ENCODE data around the gene DPYSL5. TPM values are rescaled to one million over a fixed set of nuclear protein-coding genes. Genes with fewer than 3 reads are reported as not detected.

DPYSL5 gene
- total and polyA plus RNA-seq, 10 of the 15 experiments (the other 5 are each of a cell fraction or from before 2014, with no cell fraction given): not detected

- no peak overlapping the region for H3K9ac ChIP-seq (ENCODE audit: control insufficient read depth, insufficient read depth, low read length)
- H2AFZ ChIP-seq (ENCODE audit: control insufficient read depth, low read depth, low read length): no peak overlapping the region
- intact Hi-C loops (cut with micrococcal nuclease; ENCODE audit: unreplicated experiment) (loop anchor here (10.0 kb wide), 1 partner anchor 165 kb away; no protein-coding TSS in a partner anchor), in situ Hi-C loops (cut with MboI) (no loop called here)
- H3K36me3 ChIP-seq (ENCODE audit: control insufficient read depth in 2 of 2, insufficient read depth in 2 of 2, low read length in 1 of 2): no peaks in the 10 kb centered on the region
- 54% methylated on average over 24 of the region's 25 CpGs for WGBS (ENCODE audit: insufficient coverage, insufficient replicate concordance, low lambda C conversion rate, missing lambda C conversion rate)
- no peaks in the 10 kb centered on the region for H3K79me2 ChIP-seq (ENCODE audit: control insufficient read depth, insufficient read depth, low read length)
- POLR2A ChIA-PET: no interaction called here
- RAD21 ChIA-PET (ENCODE audit: unreplicated experiment): no interaction called here
- H4K20me1 ChIP-seq (ENCODE audit: control insufficient read depth, insufficient read depth): no peaks in the 10 kb centered on the region
- H3K9me3 ChIP-seq (replicated peaks; ENCODE audit: control insufficient read depth, insufficient read depth, low read length): no peaks in the 10 kb centered on the region
- no peak overlapping the region for H3K4me2 ChIP-seq (ENCODE audit: control insufficient read depth, insufficient read depth)
- SMC1A ChIA-PET (ENCODE audit: uncharacterized antibody, unreplicated experiment): interaction anchor here (1.1 to 1.4 kb wide), 2 partner anchors 73 to 87 kb away, joined by 4 to 6 read pairs; no protein-coding TSS in a partner anchor
- ATAC-seq (no peak), FAIRE-seq (no peak), DNase-seq (ENCODE audit: low read depth, low spot score) (no peak)
- no TSS peak for BruUV-seq (replicated peaks)
- H3K4me1 ChIP-seq (ENCODE audit: control insufficient read depth, insufficient read depth, low read length): no peaks in the 10 kb centered on the region
- H3K27me3 ChIP-seq (replicated peaks in 1 of 2; ENCODE audit: control insufficient read depth in 2 of 2, insufficient read depth in 2 of 2, low read length in 1 of 2): peaks cover 18 to 27% of the 10 kb centered on the region in 2 experiments
- no peak overlapping the region for H3K4me3 ChIP-seq
- CTCF ChIA-PET: interaction anchor here (1.2 to 3.7 kb wide), 2 partner anchors 49 to 73 kb away, joined by 3 to 17 read pairs; no protein-coding TSS in a partner anchor
- no peak overlapping the region for H3K27ac ChIP-seq (ENCODE audit: control insufficient read depth, insufficient read depth)
- TF ChIP-seq ATF3 (IDR thresholded peaks at IDR 0.05; ENCODE audit: borderline replicate concordance, extremely low read depth, low read depth, low read length): no peak
- TF ChIP-seq ZBTB4 (CRISPR knock-in tag; IDR thresholded peaks at IDR 0.05): no peak
- TF ChIP-seq NFXL1 (IDR thresholded peaks at IDR 0.05; ENCODE audit: borderline replicate concordance): no peak
- no peak for TF ChIP-seq TAF1 (IDR thresholded peaks at IDR 0.05; ENCODE audit: borderline replicate concordance, low read depth, low read length)
- no peak for TF ChIP-seq KDM1A (IDR thresholded peaks at IDR 0.05; ENCODE audit: borderline replicate concordance)
- TF ChIP-seq MLLT1 (IDR thresholded peaks at IDR 0.05): no peak
- no peak for TF ChIP-seq ESRRA (IDR thresholded peaks at IDR 0.05; ENCODE audit: low read length)
- no peak for TF ChIP-seq ELK1 (IDR thresholded peaks at IDR 0.05; ENCODE audit: low read depth, low read length)
- TF ChIP-seq NFYB (IDR thresholded peaks at IDR 0.05; ENCODE audit: insufficient read depth, low read depth, low read length): no peak
- no peak for TF ChIP-seq POLR2A (IDR thresholded peaks at IDR 0.05; ENCODE audit: low read depth, low read length)
- no peak for TF ChIP-seq PRDM15 (CRISPR knock-in tag; IDR thresholded peaks at IDR 0.05)
- TF ChIP-seq HDGF (IDR thresholded peaks at IDR 0.05): no peak
- no peak for TF ChIP-seq POLR2AphosphoS5 (IDR thresholded peaks at IDR 0.05; ENCODE audit: low read length)
These were observed 2.1 kb downstream of the DPYSL5 start for GRCh38 chr2:26850000-26850431.

Measured in GM12878 (cell line).